NOMO-1 (cell line): ENCODE measurements around the gene EPHB2.
A peak's percentile ranks its signal among the peaks of the same experiment; 100 is the strongest.

Experiments used
- DNase-seq, 2 experiments: peaks; one replicate each; lab custom pipeline; 2025; ENCODE audit not compliant: unreplicated experiment in 2 of 2; lab: John Stamatoyannopoulos, UW

The EPHB2 gene

GRCh38 chr1:22721122-22721873 lies 10.7 kb downstream of the EPHB2 start:
- no peak for DNase-seq

- DNase-seq, result no peak
Observed at GRCh38 chr1:22722901-22723550, 12.4 kb downstream of the EPHB2 start.

- DNase-seq, result no peak
Observed at GRCh38 chr1:22727873-22728272, 17.2 kb downstream of the EPHB2 start.

GRCh38 chr1:22728751-22729399 lies 18.2 kb downstream of the EPHB2 start:
- no peak for DNase-seq

GRCh38 chr1:22729400-22729773 lies 18.7 kb downstream of the EPHB2 start:
- no peak for DNase-seq

GRCh38 chr1:22729912-22730311 lies 19.3 kb downstream of the EPHB2 start:
- DNase-seq, result no peak

GRCh38 chr1:22731924-22732720 lies 21.5 kb downstream of the EPHB2 start:
- no peak for DNase-seq

- no peak for DNase-seq
Observed at GRCh38 chr1:22733643-22734042, 23.0 kb downstream of the EPHB2 start.

- DNase-seq, result no peak
Observed at GRCh38 chr1:22736501-22737080, 26.0 kb downstream of the EPHB2 start.

GRCh38 chr1:22737374-22738068 lies 26.9 kb downstream of the EPHB2 start:
- DNase-seq, result no peak

- DNase-seq, result no peak
Observed at GRCh38 chr1:22738069-22738435, 27.4 kb downstream of the EPHB2 start.

- no peak for DNase-seq
Observed at GRCh38 chr1:22738522-22738921, 27.9 kb downstream of the EPHB2 start.

- DNase-seq, result no peak
Observed at GRCh38 chr1:22739648-22740385, 29.2 kb downstream of the EPHB2 start.

- DNase-seq, result no peak
Observed at GRCh38 chr1:22741118-22741517, 30.5 kb downstream of the EPHB2 start.

GRCh38 chr1:22745669-22746585 lies 35.3 kb downstream of the EPHB2 start:
- DNase-seq, result peak; percentile 65 to 77

GRCh38 chr1:22747021-22747734 lies 36.5 kb downstream of the EPHB2 start:
- DNase-seq, result no peak

GRCh38 chr1:22747735-22748073 lies 37.1 kb downstream of the EPHB2 start:
- DNase-seq, result no peak

GRCh38 chr1:22749503-22749902 lies 38.9 kb downstream of the EPHB2 start:
- DNase-seq, result no peak
